Hematopoietic multipotent progenitor cell treated with erythropoietin and hydrocortisone succinate and interleukin-3 and kit ligand, for 17 days (in vitro differentiated cells): ENCODE data around the gene DHX30.
A peak's percentile ranks its signal among the peaks of the same experiment; 100 is the strongest.
"Not testable (repeated sequence)": the region's sequence is repeated elsewhere in the genome, so short reads cannot be mapped to it uniquely, and the experiment has no call there.

Experiments used
- DNase-seq: peaks from one replicate; pipeline ENCODE4 v3.0.0-alpha.2; 2015; ENCODE audit warnings: low spot score

Gene DHX30

DNA sequence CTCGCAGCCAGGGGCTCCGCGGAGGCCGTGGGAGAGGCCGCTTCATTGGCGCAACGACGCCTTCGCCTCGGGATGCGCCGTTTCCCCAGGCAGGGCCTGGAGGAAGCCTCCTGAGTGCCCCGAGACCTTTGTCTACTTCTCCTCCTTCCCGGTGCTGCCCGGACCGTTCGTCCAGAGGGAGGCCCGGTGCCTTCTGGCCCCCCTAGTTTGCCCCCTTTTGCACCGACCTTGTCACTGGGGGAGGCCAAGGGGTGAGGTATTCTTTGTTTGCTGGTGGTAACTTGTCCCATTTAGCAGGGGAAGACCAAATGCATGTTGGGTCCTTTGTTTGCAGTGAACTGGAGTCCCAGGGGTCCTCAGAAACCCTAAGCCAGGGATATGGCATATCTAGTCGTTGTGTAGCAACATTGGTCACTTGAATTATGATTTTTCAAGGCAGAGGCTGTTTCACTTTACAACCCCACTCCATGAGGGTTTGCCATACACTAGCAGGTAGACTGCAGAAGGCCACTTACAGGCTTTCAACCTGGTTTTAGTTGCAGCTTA, 615 bp downstream of the DHX30 start:
- DNase-seq: no peak

DNA sequence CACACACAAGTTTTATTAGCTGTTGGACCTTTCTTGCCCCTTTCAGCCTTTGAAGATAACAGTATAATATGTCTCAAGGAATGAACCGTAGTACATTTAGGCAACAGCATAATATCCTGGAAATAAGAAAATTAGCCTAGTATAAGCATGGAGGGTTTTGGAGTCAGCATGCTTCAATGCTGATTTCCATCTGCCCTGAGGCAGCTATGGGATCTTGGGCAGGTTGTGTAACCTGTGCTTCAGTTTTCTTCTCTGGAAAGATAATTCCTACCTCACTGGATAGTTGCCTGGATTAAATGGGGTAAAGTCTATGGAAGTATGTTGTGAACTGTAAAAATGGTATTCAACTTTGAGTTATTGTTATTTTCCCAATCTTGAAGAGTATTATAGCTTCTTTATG, 1.6 kb downstream of the DHX30 start:
- no peak for DNase-seq

DNA sequence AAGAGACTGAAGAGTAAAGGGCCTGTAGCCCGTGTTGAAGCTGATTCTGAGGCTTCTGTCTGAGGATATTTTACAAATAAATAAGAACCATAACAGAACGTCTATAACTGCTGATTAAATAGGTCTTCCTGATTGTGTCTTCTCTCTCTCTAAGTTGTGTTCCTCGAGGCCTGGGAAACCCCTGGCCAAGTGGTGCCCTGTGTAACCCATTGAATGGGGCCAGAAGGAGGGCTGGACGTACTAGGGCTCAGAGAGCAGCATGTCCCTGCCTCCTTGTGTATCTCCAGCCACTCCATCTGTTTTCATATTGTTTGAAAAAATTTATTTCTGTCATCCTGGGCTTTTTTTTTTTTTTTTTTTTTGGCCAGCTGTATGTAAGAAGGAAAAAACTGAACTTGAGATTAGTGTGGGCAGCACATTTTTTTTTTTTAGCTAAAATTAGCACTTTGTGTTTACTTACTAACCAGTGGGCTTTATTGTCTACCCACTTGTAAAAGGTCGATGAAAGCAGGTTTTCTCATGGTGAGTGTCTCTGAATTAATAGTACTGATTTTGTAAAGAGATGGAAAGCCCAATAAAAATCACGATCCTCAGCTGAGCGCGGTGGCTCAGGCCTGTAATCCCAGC, 10.7 kb downstream of the DHX30 start:
- no peak for DNase-seq

DNA sequence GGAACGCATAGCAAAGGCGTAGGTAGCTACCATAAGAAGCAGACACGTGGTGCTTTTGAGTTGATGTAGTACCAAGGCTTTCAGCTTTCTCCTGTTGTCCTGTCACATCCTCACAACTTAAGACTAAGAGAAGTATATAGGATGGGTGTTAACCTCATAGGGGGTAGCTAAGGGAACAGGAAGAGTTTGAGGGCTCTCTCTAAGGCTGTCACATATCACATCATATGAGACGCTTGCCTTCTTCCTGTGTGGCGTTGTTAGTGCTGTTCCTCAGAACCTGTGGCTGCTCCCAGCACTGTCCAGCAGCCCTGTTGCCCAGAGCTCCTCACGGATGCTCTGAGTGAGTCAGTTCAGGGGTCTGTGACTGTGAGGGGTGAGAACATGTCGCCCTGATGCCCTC, 14.7 kb downstream of the DHX30 start:
- DNase-seq: no peak

DNA sequence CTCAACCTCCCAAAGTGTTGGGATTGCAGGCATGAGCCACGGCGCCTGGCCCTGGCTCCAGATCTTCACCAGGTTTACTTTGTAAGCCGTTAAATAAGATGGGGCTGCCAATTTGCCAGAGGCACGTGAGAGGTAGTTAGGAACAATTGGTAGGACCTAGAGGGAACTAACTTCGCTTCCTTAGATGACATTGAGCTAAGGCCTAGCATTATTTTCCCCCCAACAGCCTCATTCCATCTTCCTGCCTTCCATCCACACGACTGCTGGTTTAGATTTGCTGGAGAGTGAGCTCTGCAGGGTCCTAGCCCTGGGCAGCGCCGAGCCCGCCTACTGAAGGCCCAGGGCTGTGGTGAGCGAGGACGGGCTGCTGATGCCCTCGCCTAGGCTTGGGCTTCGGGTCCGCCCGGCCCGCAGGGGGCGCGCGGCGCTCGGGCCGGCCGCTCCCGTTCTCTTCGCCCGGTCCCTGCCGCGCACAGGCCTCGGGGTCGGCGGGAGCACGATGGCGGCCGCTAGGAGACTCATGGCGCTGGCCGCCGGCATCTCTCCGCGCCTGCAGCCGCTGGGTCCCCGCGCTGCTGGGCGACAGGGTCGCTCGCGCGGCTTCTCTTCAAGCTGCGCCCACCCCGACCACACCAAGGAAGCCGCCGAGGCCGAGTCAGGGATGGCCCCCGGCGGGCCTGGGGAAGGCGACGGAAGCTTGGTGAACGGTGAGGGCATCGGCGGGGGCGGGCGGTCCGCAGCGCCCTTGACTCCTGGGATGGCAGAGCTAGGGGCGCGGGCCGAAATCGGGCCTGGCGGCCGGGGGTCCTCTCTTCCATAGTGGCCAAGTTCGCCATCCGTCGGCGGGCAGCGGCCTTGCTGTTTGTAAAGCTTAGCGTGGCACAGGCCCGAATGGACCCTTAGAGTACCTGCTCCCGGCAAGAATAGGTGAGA, 21.9 kb downstream of the DHX30 start:
- DNase-seq: peak; percentile 79

DNA sequence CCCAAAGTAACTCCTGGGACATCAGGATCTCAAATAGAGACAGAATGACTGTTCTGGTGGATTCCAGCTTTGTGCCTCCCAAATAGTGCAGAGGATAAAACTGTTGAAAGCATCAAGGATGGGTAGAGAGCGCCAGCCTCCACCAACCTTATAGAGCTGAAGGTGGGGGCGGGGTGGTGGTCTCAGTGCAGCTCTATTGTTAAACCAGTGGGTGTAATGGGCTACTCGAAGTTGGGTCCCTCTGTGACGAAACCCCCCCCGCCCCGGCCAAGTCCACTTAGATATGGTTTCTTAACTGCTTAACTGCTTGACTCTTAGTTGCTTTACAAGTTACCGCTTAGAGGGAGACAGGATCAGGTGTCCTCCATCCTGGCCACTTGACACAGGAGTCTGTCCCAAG, 22.7 kb downstream of the DHX30 start:
- no peak for DNase-seq

DNA sequence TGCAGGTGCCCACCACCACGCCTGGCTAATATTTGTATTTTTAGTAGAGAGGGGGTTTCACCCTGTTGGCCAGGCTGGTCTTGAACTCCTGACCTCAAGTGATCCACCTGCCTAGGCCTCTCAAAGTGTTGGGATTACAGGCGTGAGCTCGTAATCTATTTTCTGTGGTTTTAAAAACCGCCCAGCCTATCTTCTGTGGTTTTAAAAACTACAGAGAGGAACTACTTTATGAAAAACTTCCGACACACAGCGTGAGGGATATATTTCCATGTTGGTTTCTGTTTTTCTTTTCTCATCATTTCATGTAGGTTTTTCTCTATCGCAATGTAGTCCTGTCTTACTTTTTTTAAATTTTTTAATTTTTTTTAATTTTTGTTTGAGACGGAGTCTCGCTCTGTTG, 26.5 kb downstream of the DHX30 start:
- not testable (repeated sequence) for DNase-seq

DNA sequence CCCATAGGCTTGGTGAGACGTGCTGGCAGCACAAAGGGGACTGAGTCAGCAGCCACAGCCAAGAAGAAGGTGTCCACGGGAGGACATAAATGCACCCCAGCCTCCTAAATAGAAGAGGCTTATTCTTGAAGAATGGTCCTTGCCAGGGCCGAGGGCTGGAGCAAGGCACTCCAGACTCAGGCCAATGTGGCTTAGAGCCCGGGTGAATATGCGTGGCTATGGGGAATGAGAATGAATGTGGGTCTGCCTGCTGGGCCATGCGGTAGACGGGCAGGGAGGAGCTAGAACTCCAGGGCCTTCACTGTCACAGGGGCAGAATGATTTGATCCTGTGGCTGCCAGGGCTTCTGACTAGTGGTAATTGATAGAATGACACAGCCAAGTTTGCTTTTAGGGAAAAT, 34.0 kb downstream of the DHX30 start:
- no peak for DNase-seq

DNA sequence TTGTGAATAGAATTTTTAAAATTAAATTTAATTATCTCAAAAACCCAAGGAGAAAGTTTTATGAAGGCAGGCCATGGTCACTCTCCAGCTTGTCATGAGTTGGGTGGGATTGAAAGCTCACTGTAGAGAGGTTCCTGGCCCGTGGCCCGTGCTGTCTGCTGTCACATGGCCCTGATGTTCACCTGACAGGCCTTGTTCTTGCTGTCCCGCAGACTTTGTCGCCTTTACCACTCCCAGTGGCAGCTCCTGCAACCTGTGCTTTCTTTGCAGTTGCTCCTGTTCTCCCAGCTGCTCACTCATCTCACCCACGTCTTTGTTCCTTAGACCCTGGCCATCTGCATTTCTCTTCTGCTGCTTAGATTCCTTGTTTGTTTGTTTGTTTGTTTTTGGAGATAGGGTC, 35.6 kb downstream of the DHX30 start:
- no peak for DNase-seq

DNA sequence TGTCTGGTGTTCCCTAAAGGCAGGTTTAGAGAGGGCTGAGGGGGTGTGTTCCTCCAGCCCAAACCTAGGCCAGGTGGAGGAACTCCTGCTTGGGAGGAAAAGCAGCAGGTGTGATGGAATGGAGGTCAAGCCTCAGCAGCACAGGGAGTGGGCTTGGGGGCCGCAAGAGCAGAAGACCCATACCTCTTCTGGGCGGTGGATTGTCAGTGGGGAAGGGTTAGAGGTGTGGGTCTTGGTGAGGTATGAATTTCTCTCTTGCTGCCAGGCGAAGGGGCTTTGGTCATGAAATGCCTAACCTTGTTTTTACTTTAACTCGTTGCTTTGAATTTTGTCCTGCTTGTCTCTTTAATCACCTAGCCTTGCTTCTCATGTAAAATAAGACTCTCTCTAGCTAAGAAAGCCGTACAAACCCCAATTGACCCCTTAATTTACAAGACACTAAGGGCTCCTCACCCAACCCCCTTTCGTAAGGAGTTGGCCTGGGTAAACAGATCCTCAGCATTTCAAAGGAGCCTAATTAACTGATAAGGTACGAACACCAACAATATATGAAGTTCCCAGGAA, 38.9 kb downstream of the DHX30 start:
- no peak for DNase-seq

DNA sequence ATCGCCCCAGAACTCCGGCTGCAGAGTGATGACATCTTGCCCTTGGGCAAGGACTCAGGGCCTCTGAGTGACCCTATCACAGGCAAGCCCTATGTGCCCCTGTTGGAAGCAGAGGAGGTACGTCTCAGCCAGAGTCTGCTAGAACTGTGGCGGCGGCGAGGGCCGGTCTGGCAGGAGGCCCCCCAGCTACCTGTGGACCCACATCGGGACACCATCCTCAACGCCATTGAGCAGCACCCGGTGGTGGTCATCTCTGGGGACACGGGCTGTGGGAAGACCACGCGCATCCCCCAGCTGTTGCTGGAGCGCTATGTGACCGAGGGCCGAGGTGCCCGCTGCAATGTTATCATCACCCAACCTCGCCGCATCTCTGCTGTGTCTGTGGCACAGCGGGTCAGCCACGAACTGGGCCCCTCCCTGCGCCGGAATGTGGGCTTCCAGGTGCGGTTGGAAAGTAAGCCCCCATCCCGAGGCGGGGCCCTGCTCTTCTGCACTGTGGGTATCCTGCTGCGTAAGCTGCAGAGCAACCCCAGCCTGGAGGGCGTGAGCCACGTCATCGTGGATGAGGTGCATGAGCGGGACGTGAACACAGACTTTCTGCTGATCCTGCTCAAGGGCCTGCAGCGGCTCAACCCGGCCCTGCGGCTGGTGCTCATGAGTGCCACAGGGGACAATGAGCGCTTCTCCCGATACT, 43.4 kb downstream of the DHX30 start:
- DNase-seq: no peak

DNA sequence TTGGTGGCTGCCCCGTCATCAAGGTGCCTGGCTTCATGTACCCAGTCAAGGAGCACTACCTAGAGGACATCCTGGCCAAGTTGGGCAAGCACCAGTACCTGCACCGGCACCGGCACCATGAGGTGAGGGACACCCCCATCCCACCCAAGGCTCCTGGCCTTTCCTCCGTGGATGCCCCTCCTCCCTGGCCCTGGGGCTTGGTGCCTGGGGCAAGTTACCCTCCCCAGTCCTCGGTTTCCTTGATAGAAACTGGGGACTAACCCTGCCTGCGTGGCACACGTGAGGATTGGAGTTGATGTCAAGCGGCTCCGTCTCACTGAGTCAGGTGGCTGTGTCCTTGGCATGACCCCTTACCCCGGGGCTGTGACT, 43.9 kb downstream of the DHX30 start:
- no peak for DNase-seq

DNA sequence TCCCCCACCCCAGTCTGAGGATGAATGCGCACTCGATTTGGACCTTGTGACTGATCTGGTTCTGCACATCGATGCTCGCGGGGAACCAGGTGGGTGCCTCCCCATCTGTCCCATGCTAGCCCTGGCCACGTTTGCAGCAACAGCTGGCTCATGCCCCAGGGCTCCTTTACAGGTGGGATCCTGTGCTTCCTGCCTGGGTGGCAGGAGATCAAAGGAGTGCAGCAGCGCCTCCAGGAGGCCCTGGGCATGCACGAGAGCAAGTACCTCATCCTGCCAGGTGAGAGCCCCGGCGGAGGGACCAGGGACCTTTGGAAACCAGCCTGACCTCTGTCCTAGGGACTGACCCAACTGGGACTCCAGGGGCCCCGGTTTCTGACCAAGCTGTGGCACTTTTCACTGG, 44.3 kb downstream of the DHX30 start:
- DNase-seq: no peak

DNA sequence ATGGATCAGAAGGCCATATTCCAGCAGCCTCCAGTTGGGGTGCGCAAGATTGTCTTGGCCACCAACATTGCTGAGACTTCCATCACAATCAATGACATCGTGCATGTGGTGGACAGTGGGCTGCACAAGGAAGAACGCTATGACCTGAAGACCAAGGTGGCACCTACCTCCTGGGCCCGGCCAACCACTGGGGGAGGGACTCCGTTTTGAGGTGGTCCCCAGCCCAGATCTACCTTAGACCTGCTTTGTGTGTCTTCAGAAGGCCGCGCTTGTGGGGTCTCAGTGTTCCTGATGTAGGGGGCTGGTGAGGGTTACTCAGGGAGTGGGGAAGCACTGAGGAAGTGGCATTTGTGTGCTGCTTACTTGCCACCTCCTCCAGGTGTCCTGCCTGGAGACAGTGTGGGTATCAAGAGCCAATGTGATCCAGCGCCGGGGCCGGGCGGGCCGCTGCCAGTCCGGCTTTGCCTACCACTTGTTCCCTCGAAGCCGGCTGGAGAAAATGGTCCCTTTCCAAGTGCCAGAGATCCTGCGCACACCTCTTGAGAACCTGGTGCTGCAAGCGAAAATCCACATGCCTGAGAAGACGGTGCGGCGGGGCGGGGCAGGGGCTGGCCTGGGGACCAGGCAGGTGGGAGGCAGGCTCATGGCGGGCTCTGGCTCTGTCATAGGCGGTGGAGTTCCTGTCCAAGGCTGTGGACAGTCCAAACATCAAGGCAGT, 45.0 kb downstream of the DHX30 start:
- no peak for DNase-seq

DNA sequence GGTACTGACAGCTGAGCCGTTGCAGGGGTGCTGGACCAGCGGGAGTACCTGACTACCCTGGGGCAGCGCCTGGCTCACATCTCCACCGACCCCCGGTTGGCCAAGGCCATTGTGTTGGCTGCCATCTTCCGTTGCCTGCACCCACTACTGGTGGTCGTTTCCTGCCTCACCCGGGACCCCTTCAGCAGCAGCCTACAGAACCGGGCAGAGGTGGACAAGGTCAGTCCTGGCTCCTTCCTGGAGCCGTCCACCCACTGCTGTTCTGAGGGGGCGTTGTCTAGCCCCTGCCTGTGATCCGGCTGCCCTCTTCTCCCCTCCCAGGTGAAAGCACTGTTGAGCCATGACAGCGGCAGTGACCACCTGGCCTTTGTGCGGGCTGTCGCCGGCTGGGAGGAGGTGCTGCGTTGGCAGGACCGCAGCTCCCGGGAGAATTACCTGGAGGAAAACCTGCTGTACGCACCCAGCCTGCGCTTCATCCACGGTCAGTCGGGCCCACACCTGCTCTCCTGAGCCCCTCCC, 45.7 kb downstream of the DHX30 start:
- no peak for DNase-seq

DNA sequence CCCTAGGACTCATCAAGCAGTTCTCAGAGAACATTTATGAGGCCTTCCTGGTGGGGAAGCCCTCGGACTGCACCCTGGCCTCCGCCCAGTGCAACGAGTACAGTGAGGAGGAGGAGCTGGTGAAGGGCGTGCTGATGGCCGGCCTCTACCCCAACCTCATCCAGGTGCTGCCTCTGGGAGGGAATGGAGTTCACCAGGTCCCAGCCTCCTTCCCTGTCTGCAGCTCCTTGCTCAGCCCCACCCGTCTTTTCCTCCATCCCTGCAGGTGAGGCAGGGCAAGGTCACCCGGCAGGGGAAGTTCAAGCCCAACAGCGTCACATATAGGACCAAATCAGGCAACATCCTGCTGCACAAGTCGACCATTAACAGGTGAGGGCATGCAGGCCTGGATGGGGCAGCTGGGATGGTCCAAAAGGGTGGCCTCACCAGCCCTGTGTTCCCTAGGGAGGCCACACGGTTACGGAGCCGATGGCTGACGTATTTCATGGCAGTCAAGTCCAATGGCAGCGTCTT, 46.3 kb downstream of the DHX30 start:
- DNase-seq: no peak

DNA sequence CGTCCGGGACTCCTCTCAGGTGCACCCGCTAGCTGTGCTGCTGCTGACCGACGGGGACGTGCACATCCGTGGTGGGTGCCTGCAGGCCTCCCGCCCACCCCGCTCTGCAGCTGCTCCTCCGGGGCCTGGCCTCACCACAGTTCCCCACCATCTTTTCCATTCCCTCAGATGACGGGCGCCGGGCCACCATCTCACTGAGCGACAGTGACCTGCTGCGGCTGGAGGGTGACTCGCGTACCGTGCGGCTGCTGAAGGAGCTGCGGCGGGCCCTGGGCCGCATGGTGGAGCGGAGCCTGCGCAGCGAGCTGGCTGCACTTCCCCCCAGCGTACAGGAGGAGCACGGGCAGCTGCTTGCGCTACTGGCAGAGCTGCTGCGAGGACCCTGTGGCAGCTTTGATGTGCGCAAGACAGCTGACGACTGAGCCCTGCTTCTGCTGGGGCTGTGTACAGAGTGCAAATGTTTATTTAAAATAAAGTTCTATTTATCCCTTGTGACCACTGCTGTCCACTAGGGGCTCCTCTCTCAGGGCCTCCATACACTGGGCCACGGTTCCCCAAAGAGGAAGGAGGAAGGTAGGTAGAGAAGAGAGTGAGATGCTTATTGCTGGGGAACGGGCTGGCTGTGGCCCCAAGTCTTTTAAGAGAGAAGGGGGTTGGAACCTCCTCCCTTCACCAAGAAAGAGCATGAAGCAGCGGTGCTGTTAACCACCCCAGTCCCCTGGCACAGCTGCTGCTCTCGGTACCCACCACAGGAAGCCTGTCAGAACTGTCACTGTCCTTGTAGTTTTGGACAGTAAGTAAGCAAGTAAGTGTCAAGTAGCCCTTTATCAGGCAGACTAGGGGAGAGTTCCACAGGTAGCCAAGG, 47.0 kb downstream of the DHX30 start:
- no peak for DNase-seq

DNA sequence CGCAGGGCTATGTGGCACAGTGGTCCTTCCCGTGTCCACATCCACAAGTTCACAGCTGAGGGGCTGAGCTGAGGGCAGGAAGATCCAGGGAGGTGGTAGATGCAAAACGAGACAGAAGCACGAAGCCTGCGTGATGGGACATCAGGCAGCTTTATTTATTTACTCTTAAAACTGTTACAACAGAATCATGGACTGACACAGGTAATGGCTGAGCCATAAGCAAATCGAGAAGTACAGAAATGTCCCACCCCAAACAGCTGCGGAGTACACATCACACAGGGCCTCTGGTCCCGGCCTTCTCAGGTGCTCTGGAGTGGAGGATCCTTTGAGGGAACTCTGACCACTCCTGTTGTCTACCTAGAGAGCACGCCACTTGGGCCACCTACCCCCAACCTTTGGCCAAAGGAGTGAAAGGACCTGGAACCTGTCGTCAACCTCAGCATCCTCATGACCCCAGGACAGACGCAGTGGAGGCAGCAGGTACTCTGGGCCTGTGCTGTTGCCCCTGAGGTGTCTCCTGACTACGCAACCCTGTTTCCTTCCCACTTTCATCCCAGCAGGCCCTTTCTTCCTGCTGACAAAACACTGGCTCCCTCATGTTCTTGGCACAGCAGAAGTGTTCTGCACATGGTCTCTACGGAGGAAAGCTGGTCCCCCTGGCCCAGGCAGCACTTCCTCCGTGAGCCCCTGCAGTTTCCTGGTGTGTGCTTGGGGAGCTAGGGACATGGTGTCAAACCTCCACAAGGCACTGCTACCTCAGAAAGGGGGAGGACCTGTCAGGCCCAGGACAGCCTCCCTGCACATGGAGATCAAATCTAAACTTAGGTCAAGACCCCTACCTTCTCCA, 47.8 kb downstream of the DHX30 start:
- no peak for DNase-seq

DNA sequence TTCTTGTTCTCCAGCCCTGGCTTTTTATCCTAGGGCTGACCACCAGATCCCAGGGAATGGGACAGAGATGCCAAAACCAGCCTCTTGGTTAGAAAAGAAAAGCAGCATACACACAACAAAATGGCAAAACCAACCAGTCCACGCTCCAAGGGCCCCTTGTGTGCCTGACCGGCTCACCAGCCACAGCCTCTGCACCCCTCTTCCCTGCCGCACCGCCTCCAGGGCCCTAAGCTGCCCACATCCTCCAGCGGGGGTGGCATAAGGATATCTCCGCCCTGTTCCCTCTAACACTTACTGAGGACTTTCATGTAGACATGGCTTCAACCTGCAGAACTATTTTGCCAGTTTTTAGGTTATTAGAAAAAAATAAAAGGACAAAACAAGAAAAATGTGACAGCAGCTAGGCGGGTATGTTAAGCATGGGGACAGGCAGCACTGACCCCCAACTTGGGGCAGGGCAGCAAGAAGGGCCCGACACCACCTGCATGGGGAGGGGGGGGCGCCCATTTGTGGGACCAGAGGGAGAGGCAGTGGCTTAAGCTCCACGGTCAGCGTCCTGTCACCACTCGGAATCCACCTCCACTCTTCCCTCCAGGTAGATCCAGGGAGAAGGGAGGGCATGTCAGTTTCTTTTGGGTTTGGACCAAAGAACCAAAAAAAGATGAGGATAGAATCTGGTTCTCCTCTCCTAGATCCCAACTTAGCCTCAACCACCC, 49.1 kb downstream of the DHX30 start:
- no peak for DNase-seq
